ENCODE results near the gene SV2B.
"Not testable (repeated sequence)": the region's sequence is repeated elsewhere in the genome, so short reads cannot be mapped to it uniquely, and the experiment has no call there.

SV2B gene, protein sequence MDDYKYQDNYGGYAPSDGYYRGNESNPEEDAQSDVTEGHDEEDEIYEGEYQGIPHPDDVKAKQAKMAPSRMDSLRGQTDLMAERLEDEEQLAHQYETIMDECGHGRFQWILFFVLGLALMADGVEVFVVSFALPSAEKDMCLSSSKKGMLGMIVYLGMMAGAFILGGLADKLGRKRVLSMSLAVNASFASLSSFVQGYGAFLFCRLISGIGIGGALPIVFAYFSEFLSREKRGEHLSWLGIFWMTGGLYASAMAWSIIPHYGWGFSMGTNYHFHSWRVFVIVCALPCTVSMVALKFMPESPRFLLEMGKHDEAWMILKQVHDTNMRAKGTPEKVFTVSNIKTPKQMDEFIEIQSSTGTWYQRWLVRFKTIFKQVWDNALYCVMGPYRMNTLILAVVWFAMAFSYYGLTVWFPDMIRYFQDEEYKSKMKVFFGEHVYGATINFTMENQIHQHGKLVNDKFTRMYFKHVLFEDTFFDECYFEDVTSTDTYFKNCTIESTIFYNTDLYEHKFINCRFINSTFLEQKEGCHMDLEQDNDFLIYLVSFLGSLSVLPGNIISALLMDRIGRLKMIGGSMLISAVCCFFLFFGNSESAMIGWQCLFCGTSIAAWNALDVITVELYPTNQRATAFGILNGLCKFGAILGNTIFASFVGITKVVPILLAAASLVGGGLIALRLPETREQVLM
- total RNA-seq = 0.15 to 15.0 (median 3.9) reads per million in 17 experiments

DNA sequence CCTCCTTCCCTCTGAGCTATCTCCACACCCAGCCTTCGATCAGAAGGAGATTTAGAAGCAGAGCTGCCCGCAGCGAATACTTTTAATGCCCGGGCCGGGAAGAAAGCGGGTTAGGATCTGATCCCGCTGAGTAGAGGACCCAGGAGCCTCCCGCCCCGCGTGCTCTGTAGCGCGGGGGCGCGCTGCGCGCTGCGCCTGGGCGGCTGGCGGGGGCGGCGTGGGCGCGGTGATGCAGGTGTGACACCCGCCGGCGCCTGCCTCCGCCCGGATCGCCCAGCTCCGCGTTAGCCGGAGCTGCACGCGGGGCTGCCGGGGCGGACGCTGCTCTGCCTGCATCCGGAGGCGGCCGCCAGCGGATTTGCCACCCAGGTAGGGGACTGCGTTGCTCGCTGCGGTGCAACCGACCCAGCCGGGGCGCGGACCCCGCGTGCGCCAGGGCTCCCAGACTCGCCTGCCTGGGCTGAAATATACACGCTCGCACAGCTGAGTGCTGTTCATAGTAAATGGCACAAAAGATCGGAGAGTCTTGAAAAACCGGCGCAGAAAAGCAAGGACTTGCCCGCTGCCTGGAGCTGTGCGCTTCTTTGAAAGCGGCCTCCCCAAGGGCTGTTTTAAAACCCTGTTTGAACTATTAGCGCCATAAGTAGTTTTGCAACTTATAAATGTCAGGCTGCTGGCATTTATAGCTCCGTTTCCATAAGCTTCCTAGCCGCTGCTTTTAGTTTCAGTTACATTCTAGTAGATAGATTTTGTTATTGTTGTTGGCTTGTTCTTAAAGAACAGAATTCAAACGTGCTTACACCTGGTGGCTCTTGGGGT, at the start of gene SV2B:
Gene SV2B, plus strand, starts transcription at position 263 of the 819 bp plus-strand sequence. CDS start 126,007 bp downstream, outside the sequence.
- DNase-seq = peak in 3 of 4 experiments; percentile 29 to 31 (median 30)

DNA sequence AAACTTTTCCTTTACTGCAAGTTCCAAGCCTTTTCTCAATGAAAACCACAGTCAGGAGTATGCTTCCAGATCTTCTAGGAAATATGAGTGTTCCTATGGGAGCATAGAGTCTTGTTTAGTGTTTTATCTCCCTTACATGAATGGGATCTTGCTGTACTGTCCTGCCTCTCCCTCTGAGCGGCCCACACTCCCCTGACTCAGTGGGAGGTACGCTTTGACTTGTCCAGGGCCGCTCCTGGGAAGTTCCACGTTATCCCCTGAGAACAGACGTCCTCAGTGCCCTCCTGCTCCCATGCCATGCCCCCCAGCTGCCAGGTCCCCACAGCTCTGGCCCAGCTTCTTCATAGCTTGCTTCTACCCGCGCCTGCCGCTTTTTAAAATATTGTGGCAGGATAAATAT, 48.8 kb upstream of the SV2B start:
- DNase-seq = no peak

DNA sequence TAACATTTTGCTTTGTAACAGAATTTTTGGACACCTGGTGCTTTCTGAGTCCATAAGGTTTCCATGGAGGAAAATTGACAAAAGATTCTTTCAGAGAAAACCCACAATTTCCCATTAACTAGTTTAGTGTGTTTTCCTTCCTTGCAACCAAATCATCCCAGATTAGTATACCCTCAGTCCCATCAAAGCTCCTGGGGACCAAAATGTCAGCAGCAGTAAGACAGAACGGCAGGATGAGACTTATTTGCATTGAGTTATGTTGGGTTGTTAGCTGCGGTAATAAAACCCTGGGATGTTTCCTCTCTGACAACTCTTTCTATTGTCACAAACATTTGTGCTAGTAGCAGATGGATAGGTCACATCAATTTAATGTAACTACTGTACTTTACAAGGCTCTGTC, 45.2 kb upstream of the SV2B start:
- DNase-seq = no peak

DNA sequence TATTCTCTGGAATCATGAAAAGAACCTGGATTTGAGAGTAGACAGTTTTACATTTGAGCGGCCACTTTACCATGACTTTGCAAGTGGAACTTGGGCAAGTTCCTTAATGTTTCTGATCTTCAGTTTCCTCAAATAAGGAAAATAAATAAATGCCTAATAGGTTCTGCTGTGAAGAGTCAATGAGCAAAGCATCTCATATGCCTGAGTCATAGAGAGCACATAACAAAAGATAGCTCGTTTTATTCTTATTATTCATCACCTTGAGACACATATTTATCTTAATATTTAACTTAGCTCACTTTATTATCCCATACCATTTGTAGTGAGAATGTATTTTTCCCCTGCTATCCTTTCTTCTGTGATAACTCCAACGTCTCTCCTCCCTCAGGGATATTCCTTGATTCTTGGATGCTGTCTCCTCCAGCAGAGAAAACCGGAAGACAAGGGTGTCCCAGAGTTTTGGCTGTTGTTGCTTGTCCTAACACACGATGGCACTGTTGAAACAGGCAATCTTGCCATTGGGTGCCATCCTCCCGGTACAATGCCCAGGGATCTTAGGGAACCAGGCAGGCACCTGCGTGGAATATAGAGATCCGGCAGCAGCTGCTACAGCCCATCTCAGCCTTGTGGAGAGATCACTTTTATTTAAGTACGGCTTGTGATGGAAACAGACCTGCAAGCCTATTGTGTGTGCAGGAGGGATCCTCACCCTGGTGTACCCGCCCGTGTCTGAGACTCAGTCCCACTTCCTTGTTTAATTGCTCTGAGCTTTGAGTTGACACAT, 44.3 kb upstream of the SV2B start:
- peak; percentile 78 to 86 (median 80) for DNase-seq

DNA sequence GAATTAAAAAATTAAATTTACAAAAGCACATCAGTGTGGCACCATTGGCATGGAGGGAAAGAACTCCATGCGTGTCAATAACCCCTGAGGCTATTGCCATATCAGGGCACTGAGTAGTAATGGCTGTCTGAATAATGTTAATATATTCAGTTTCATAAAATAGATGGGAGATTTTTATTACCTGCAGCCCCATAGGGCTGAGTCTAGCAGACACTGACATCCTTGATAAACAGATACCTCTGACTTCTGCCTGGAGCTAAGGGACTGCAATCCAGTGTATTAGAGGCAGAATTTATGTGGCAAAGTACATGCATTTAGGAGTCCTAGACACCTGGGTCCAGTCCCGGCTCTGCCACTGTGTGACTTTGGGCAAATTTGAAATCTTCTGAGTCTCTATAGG, 38.8 kb upstream of the SV2B start:
- DNase-seq = no peak

DNA sequence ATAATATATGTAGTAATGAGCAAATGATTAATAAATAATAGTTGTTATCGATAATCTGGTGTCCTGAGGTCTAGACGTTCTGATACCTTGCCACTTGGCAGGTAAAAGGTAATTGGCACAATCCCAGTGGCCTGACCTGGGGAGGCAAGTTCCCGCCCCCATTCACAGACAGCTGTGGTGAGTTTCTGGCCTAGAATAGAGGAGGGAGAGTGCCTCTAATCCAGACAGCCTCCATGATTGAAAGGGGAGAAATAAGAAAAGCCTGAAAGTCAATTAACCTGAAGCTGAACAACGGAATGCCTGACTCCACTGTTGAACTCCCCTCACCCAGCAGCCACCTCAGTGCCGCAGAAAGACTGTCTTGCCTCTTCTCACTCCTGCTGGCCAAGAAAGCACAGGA, 38.1 kb upstream of the SV2B start:
- no peak for DNase-seq

DNA sequence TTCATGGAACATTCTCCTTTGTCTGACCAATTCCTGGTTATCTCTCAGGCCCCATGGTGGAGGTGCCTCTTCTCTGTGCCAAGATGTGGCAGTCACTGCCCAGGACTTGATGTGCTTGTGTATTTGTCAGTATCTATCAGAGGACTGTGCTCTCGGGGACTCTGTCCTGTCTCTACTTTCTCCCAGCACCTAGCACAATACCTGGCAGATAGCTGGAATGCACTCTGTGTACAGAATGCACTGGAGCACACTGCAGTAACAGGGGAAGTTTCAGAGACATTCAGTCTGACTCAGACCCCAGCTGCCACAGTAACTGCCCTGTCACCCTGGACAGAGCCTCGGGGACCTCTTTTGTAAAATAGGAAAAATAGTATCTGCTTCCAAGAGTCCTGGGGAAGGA, 34.6 kb upstream of the SV2B start:
- DNase-seq = no peak

DNA sequence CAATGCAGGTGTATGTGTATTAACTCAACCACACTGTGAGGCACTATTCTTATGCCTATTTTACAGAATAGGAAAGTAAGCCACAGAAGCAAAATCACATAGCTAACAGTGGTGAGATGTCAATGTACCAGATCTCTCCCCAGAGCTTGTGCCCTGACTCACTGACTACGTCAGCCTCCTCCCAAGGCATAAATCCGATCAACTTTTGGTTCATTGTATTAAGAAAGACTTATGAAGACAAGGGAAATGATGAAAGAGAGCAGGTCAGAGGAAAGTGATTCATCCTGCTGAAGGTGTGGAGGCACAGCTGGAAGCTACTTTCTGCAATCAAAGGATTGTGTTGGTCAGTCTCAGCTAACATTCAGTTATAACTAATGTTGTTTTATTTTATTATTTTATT, 33.0 kb upstream of the SV2B start:
- no peak for DNase-seq

DNA sequence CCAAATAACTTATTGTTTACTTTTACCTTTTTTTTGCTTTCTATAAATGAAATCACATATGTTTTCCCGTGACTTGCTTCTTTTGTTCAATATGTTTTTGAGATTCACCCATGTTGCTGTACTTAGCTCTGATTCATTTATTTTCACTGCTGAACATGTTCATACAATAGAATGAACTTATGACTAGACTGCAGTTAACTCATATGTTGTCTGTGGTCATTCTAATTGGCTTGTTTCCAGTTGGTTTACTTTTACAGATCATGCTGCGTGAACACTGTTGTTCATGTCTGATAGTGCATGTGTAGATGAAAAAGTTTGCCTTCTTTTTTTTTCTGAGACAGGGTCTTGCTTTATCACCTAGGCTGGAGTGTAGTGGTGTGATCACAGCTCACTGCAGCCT, 31.6 kb upstream of the SV2B start:
- DNase-seq = no peak

DNA sequence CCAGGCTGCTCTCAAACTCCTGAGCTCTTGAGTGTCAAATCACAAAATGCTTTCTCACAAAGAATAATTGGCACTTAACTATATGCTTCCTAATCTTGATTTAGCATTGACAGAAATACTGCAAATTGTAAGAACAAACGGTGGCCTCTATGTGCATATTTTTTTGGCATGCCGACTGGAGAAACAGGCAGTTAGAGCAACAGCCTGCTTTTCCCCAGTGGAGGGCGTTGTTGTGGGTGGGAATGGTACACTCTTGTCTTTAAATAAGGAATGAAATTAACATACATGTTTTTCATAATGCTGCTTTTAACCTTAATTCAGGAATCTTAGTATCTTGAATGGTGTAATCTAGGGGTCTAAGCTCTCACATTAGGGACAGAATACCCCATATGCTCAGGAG, 31.1 kb upstream of the SV2B start:
- no peak for DNase-seq

DNA sequence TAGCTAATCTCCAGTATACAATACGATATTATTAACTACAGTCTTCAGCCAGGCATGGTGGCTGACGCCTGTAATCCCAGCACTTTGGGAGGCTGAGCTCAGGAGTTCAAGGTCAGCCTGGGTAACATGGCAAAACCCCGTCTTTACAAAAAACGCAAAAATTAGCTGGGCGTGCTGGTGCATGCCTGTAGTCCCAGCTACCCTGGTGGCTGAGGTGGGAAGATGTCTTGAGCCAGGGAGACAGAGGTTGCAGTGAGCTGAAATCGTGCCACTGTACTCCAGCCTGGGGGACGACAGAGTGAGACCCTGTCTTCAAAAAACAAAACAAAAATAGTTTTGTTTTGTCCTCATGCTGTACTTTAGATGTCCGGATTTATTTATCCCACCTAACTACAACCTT, 29.2 kb upstream of the SV2B start:
- no peak for DNase-seq

DNA sequence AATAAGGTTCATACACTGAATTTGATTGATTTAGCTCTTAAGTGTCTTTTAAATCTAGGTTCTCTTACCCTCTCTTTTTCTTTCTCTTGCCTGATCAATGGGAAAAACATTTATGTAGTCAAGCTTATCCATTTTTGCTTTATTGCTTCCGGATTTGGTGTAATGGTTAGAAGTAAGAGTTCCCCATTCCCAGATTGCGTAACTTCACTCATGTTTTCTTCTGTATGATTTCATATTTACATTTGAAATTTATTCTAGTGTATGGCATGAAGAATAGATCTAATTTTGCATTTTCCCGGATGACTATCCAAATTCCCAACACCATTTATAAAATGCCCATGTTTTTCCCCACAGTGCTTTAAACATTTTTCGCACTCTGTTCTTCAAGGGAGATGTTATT, 27.9 kb upstream of the SV2B start:
- DNase-seq = peak in 2 of 4 experiments; percentile 41 to 58

DNA sequence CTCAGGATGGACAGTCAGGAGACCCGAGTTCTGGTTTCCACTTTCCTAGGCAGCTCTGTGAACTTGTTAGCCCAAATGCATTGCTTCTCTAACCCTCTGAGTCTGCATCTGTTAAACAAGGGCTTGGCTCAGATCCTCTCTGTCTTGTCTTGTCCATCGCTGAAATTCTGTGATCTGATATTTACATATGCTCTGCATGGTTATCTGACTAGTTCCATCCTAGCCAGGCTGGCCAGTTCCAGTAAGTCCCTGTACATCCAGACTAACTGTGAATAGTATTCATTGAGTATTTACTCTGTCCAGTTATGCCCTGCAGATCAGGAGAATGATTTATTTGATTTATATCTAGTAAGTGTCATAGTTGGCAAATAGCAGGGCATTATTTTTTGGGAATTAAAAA, 27.0 kb upstream of the SV2B start:
- no peak for DNase-seq

DNA sequence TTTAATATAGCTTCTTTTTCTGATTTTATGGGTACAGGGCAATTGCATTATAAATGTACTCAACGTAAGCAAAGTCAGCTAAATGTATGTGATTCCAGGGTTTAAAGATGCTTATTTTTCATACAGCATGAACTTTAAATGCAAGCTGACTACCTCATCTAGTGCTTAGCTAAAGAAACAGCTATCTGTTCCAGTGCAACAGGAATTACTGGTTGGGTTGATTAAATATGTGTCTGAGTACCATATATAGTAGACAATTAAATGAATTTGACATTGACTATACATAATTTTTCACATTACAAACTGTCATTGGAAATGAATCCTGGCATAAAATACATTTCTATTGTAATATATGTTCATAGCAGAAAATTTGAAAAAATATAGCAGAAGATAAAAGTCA, 26.3 kb upstream of the SV2B start:
- no peak for DNase-seq

DNA sequence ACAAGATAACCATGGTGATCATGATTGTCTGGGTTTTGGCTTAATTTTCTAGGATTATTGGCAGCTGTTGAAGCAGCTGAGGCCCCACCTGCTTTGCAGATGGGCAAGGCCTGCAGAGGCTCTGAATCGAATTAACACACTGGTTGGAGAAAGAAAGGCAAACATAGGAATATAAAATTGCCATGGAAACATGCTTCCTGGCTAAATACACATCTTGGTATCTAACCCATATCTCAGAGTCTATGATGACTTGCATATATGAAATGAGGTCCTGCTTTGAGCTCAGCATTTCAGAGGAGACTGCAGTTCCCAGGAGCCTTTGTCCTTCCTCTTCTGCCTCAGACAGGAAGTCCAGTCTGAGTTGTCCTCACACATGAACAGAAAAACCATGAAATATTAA, 24.3 kb upstream of the SV2B start:
- DNase-seq = peak in 3 of 4 experiments; percentile 11 to 39 (median 30)

DNA sequence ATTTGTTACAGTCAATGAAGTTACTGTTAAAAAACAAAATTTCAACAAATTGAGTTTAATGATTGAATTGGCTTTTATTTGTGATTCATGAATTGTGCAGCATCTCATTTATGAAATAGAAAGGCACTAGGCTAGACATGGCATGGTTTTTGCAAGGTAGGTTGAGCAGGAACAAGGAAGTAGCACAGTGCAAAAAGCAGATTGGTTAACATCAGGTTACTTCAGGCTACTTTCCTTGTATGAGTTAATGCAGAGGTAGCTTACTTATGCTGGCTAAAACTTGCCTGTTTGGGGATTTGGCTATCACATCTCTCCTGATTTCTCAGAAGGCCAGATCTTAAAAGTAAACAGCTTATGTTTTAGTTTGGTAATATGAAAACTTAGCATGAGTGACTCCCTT, 23.0 kb upstream of the SV2B start:
- DNase-seq = no peak

DNA sequence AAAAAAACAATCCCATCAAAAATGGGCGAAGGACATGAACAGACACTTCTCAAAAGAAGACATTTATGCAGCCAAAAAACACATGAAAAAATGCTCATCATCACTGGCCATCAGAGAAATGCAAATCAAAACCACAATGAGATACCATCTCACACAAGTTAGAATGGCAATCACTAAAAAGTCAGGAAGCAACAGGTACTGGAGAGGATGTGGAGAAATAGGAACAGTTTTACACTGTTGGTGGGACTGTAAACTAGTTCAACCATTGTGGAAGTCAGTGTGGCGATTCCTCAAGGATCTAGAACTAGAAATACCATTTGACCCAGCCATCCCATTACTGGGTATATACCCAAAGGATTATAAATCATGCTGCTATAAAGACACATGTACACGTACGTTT, 6.2 kb upstream of the SV2B start:
- DNase-seq = not testable (repeated sequence)

DNA sequence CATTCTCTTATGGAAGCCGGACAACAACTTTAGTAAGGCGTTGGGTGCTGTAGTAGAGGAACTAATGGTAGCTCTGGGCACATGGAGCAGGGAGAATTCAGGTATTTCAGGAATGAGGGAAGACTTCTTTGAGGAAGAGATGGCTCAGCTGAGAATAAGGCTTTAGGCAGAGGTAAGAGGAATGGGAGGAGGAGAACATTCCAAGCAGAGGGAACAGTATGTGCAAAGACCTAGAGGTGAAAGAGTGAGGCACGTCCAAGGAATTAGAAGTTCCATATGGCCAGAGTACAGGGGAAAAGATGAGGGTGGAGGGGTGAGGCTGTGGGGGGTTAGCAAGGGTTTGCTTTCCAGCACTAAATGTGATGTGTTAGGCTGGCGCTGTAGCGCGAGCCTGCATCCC, 1.6 kb upstream of the SV2B start:
- no peak for DNase-seq

DNA sequence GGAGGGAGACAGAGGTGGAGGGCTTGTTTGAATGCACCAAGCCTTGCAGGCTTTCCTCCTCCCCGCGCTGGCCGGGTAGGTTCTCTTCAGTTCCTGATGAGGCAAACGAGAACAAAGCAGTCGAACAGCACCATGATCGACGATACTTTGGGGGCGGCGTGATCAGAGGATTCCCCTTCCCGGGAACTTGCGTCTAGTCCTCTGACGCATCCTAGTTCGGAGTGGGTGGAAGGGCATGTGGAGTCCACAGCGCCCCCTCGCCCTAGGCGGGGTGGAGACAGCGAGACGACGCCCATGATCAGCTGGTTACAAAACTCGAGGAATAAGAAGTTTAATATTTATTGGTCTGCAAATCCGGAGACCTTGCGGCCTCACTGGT, 452 bp upstream of the SV2B start:
- DNase-seq = peak; percentile 42 to 81 (median 73)

DNA sequence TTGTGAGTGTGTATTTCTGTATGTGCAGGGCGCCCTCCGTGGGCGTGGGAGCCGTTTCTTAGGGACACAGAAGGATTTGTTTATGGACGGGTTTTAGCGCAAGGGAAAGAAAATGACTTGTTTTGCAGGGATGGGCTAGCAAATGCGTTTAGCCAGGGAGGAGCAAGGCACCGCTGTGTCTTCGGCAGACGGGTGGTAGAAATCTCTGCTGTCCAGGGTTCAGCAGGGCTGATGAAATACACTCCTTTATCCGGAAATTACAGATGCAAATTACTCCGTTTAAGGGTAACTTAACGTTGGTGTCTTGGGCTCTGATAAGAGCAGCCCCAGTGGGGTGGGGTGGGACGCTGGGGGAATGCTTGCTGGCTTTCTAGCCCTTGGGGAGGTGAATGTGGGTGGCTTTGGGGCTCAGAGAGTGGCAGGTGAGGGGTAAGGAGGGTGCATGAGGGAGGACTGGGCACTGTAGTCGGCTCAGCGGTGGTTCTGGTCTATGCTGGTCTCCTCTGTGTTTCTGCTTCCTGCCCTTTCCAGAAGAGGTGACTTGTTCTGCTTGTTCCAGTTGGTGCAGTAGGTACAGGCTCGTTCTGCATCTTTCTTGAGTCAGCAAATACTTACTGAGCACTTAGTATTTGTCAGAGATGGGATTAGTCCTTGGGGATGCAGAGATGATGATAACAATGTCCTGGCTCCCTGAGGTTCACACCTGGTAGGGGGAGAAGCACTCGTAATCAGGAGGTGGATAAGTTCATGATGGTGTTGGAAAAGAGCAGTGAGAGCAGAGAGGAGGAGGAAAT, 954 bp downstream of the SV2B start:
- DNase-seq = peak in 3 of 4 experiments; percentile 11 to 43 (median 13)

DNA sequence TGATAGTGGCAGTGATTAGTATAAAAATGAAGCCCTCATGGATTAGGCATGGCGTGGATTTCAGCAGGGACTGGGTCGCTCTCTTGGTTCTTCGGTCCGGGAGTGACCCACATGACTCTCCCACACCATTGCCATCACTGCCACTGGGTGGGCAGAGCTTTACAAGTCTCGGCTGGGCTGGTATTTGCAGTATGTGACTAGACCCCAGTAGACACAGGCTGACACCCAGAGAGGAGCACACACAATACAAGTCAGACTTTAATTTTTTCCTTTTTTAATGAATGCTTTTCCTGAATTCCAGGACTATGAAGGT, 1.5 kb downstream of the SV2B start:
- no peak for DNase-seq
